HG03378 (cell line): ENCODE measurements around the gene ACAD8.
"Not testable (repeated sequence)": the region's sequence is repeated elsewhere in the genome, so short reads cannot be mapped to it uniquely, and the experiment has no call there.

Experiments
- ATAC-seq: cut with Tn5 transposase; IDR thresholded peaks from one replicate; pipeline ENCODE4 v1.9.1; 2021; ENCODE audit warnings: mild to moderate bottlenecking, moderate library complexity; ENCODE audit not compliant: unreplicated experiment

ACAD8 gene

GRCh38 chr11:134238956-134239355 is 14.4 kb upstream of the ACAD8 start:
- ATAC-seq: no peak

GRCh38 chr11:134240592-134240991 is 12.8 kb upstream of the ACAD8 start:
- no peak for ATAC-seq

- ATAC-seq: no peak
Observed at GRCh38 chr11:134242376-134242775, 11.0 kb upstream of the ACAD8 start.

GRCh38 chr11:134243913-134244312 is 9.5 kb upstream of the ACAD8 start:
- ATAC-seq: no peak

- ATAC-seq: peak; percentile 65
Observed at GRCh38 chr11:134244593-134244992, 8.8 kb upstream of the ACAD8 start.

- ATAC-seq: no peak
Observed at GRCh38 chr11:134245434-134245833, 7.9 kb upstream of the ACAD8 start.

GRCh38 chr11:134246100-134246499 is 7.3 kb upstream of the ACAD8 start:
- ATAC-seq: no peak

- no peak for ATAC-seq
Observed at GRCh38 chr11:134246678-134247077, 6.7 kb upstream of the ACAD8 start.

GRCh38 chr11:134248910-134249480 is 4.4 kb upstream of the ACAD8 start:
- no peak for ATAC-seq

GRCh38 chr11:134250246-134250645 is 3.1 kb upstream of the ACAD8 start:
- no peak for ATAC-seq

- no peak for ATAC-seq
Observed at GRCh38 chr11:134250675-134251074, 2.7 kb upstream of the ACAD8 start.

- ATAC-seq: peak; percentile 44
Observed at GRCh38 chr11:134252346-134253187, 801 bp upstream of the ACAD8 start.

GRCh38 chr11:134254433-134255183 is 1.2 kb downstream of the ACAD8 start:
- ATAC-seq: no peak

GRCh38 chr11:134255184-134255561 is 1.8 kb downstream of the ACAD8 start:
- not testable (repeated sequence) for ATAC-seq

GRCh38 chr11:134257101-134257500 is 3.7 kb downstream of the ACAD8 start:
- ATAC-seq: no peak

GRCh38 chr11:134258577-134258976 is 5.2 kb downstream of the ACAD8 start:
- no peak for ATAC-seq

GRCh38 chr11:134260503-134260902 is 7.1 kb downstream of the ACAD8 start:
- no peak for ATAC-seq

- no peak for ATAC-seq
Observed at GRCh38 chr11:134260983-134261382, 7.6 kb downstream of the ACAD8 start.

- no peak for ATAC-seq
Observed at GRCh38 chr11:134261626-134262488, 8.5 kb downstream of the ACAD8 start.

- no peak for ATAC-seq
Observed at GRCh38 chr11:134264966-134265764, 11.8 kb downstream of the ACAD8 start.
